Measurements from ENCODE around the gene DNAJB4.

DNA sequence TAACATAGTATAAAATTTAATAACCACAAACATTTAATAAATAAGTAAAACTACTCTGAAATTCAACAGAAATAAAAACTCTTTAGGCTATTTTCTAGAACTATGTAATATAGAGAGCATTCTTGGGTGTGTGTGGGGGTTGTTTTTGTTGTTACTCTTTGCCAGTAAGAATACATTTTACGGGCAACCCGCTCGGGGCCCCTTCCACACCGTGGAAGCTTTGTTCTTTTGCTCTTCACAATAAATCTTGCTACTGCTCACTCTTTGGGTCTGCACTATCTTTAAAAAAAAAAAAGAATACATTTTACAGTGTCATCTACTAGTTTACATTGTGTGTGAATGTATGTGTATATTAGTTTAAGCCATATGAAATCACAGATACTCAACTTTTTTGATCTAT lies 25.1 kb downstream of the DNAJB4 start:
- TF ChIP-seq, protein P1, sequence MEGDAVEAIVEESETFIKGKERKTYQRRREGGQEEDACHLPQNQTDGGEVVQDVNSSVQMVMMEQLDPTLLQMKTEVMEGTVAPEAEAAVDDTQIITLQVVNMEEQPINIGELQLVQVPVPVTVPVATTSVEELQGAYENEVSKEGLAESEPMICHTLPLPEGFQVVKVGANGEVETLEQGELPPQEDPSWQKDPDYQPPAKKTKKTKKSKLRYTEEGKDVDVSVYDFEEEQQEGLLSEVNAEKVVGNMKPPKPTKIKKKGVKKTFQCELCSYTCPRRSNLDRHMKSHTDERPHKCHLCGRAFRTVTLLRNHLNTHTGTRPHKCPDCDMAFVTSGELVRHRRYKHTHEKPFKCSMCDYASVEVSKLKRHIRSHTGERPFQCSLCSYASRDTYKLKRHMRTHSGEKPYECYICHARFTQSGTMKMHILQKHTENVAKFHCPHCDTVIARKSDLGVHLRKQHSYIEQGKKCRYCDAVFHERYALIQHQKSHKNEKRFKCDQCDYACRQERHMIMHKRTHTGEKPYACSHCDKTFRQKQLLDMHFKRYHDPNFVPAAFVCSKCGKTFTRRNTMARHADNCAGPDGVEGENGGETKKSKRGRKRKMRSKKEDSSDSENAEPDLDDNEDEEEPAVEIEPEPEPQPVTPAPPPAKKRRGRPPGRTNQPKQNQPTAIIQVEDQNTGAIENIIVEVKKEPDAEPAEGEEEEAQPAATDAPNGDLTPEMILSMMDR (IDR thresholded peaks at IDR 0.05), result no peak
- TF ChIP-seq POLR2A (IDR thresholded peaks at IDR 0.05), result no peak

Measured in testis (tissue), 2 donors.